HCEC 1CT (cell line): ENCODE data around the gene ZNF17.
"Not testable (repeated sequence)": the region's sequence is repeated elsewhere in the genome, so short reads cannot be mapped to it uniquely, and the experiment has no call there.

Experiments used
- DNase-seq: peaks from one replicate; pipeline ENCODE4 v3.0.0-alpha.2; 2017

The ZNF17 gene

DNA sequence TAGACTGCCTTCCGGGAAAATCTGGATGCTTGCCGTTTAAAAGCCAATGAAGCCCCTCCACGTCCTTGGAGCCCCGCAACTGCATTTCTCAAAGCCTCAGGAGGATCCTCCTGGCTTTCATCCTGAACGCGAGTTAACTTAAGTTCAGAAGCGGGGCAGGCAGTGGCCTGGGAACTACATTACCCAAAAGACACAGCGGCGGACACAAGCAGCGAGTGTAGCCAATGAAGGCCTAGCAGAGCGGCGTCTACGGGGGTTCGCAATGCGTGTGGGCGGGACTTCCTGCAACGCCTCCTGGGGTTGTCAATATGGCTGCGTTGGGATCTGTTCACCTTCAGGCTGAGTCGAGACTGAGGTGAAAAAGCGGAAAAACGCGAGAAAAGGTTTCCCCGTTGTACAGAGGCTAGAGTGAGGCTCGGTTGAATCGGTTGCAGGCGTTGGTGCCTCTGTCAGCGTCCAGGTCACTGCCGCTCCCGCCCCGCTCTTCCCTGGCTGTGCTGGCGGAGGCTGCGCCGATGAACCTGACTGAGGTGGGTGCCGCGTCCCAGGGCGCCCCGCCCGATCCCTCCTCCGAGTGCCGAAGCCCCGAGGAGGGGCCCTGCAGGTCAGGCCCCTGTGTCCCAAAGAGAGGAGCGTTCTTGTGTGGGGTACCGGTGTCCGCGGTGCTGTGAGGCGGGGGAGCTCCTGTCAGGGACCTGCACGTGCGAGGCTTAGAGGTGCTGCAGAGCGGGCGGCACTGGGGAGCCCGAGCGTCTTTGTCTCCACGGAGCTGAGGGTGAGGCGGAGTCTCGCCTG lies at the start of gene ZNF17:
Gene ZNF17, plus strand, starts transcription at position 285 of the 795 bp plus-strand sequence. CDS start 2,455 bp downstream, outside the sequence.
- DNase-seq, result peak; percentile 94

DNA sequence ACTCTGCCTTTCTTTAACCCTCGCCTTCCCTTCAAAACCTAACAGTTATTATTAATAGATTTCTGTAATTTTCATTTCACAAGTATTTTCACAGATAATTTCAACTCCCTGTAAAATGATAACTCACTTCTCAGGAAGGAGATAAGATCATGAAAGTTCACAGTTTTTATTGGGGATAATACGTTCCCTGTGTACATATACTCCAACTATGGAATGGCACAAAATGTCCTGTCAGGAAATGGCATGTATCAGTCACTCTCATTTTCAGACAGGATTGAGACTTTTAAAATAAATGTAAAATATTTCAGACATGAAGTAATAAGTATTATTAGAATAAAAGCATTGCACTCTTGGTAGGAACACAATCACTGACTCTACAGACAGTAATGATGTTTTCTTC lies 48.5 kb upstream of the ZNF17 start:
- DNase-seq, result no peak

DNA sequence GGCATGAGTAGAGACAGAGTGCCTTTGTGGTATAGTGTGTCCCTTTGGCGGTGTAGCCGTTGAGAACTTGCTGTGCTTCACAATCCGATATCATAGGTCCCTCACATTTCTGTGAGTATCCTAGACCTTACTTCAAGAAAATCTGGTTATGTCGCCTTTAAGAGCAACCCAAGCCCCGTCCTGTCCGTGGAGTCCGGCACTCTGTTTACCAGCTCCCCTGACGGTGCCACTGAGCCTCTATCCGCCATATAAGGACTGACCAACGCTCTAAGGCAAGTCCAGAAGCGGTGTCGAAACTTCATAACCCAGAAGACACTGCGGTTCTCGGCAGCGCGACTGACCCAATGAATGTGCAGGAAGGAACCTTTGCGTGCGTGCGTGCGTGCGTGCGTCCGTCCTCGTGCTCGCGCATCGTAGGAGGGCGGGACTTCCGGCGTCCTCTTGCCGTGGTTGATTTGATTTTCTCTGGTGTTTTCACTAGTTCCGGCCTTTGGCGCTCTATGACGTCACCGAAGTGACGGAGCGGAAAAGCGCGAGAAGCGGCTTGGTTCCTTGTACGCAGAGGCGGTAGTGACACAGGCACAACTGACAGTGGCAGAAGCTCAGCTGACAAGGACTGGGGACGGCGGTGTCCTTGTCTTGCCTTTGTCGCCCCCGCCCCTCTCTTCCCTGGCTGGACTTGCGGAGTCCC lies 47.8 kb upstream of the ZNF17 start, which contains the start of the genes TRAPPC2B and ZNF547:
Gene TRAPPC2B, plus strand, starts transcription at position 555 of the 691 bp plus-strand sequence. CDS start 1,283 bp downstream, outside the sequence.
Gene ZNF547, plus strand, starts transcription at position 555 of the 691 bp plus-strand sequence. CDS start 5,005 bp downstream, outside the sequence.
- peak; percentile 99 for DNase-seq

DNA sequence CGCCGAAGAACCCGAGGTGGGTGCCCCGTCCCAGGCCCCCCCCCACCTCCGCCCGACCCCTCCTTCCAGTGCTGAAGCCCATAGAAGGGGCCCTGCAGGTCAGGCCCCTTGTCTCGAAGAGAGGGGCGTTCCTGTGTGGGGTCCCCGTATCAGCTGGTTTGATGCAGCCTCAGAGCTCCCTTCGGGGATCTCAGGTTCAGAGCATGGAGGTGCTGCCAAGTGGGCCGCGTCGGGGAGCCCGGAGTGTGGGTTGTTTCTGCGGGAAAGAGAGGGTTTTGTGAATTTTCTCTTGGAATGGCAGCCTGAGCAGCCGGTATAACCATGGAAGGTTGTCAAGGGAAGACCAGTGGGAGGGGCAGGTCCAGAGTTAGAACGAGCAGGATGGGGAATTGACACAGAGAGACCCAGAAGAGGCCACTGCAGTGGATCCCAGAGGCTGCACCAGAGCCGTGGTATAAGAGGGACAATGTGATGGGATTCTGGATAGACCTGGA lies 47.2 kb upstream of the ZNF17 start:
- no peak for DNase-seq

DNA sequence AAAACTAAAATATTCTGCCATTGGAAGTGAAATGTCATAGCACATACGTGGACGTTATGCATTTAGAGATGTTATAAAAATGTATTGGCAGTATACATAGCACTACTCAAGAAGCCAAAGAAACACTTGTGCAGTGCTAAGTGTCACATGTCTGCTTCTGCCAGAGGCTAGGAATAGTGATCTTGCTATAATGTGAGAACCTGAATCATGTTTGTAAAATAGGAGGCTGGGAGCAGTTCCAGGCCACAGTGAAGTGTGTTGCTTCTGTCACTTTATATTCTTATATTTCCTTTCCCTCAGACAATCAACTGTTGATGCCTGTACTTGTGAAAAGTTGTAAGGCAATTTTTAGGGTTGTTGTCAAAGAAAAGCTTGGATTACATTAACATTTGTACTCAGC lies 44.2 kb upstream of the ZNF17 start:
- no peak for DNase-seq

DNA sequence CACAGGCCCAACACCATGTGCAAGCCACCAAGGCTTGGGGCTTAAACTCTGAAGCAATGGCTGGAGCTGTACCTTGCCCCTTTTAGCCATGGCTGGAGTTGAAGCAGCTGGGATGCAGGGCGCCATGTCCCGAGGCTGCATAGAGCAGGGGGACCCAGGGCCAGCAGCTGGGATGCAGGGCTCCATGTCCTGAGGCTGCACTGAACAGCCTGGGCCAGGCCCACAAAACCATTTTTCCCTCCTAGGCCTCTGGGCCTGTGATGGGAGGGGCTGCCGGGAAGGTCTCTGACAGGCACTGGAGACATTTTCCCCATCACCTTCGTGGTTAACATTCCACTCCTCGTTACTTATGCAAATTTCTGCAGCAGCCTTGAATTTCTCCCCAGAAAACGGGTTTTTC lies 36.8 kb upstream of the ZNF17 start:
- no peak for DNase-seq

DNA sequence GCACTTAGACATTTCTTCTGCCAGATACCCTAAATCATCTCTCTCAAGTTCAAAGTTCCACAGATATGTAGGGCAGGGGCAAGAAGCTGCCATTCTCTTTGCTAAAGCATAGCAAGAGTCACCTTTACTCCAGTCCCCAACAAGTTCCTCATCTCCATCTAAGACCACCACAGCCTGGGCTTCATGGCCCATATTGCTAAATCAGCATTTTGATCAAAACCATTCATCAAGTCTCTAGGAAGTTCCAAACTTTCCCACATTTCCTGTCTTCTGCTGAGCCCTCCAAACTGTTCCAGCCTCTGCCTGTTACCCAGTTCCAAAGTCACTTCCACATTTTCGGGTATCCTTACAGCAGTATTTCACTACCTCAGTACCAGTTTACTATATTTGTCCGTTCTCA lies 36.3 kb upstream of the ZNF17 start:
- DNase-seq, result not testable (repeated sequence)

DNA sequence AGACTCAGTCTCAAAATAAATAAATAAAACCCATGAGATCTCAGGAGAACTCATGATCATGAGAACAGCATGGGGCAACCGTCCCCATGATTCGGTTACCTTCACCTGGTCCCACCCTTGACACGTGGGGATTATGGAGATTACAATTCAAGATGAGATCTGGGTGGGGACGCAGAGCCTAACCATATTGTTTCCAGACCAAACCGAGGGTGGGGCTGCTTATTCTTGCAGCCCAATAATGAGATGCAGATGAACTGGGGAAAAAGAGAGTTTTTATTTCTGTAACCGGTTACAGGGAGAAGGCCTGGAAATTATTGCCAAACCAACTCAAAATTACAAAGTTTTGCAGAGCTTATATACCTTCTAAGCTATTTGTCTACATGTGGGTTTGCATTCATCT lies 34.8 kb upstream of the ZNF17 start:
- no peak for DNase-seq

DNA sequence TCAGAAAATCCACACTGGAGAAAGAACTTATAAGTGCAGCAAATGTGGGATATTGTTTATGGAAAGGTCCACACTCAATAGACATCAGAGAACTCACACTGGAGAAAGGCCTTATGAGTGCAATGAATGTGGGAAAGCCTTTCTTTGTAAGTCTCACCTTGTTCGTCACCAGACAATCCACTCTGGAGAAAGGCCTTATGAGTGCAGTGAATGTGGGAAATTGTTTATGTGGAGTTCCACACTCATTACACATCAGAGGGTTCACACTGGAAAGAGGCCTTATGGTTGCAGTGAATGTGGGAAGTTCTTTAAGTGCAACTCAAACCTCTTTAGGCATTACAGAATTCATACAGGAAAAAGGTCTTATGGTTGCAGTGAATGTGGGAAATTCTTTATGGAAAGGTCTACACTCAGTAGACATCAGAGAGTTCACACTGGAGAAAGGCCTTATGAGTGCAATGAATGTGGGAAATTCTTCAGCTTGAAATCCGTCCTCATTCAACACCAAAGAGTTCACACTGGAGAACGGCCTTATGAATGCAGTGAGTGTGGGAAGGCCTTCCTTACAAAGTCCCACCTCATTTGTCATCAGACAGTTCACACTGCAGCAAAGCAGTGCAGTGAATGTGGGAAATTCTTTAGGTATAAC lies 33.3 kb upstream of the ZNF17 start:
- DNase-seq, result no peak

DNA sequence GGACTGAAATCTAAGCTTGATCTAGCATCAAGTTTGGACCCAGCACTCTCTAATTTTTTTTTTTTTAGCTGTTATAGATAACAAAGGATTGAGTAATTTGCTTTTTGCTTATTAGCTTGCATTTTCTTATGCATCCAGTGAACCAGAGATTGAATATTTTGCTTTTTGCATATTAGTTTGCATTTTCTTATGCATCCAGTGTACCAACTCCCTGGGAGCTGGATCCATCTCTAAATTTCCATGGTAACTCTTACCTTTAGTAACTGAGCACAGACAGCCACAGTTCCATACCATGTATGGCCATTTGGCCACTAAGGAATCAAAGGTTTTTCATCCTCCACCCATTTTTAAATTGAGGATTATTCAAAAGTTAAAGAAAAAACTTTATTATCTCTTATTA lies 30.0 kb upstream of the ZNF17 start:
- DNase-seq, result no peak

DNA sequence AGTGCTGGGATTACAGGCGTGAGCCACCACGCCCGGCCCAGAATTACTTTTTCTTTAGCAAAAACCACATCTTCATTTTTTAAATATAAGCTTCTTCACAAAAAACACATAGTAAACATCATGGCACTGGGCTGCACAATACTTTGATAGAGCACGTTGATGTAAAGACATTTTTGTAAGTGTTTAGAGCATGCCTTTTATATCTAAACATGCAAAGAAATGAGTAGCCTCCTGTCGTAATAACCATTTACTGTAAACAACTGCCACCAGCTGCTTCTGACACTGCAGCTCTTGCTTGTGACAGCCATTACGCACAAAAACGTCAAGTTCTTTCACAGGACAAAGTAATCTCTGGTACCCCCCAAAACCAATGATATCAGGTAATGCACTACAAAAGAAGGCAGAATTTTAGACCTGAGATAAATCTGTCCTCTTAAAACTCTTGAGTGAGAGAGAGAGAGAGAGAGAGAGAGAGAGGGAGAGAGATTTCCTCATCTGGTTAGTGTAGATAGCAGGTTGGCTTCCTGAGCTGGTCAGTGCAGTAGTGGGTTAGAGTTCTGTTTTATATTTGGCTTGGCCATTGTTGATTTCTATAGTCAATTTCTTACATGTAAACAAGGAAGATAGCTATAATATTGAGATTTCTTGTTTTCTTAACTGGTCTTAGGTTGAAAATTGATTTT lies 28.0 kb upstream of the ZNF17 start:
- DNase-seq, result no peak

DNA sequence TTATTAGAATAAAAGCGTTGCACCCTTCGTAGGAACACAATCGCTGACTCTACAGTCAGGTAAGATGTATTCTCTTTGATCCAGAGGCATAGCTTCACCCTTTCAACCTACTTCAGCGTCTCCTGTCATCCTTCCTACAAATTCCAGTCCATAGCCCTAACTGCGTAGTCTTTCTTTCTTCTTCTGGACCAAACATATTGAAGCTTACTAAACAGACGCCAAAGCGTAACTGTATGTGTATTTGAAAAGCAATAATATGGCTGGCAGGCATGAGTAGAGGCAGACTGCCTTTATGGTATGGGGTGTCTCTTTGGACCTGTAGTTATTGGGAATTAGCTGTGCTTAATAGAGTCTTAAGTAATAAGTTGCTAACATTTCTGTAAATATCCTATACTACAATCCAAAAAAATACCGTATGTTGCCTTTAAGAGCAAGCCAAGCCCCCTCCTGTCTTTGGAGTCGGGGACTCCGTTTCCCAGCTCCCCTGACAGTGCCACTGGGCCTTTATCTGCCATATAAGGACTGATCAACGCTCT lies 21.7 kb upstream of the ZNF17 start:
- DNase-seq, result no peak

DNA sequence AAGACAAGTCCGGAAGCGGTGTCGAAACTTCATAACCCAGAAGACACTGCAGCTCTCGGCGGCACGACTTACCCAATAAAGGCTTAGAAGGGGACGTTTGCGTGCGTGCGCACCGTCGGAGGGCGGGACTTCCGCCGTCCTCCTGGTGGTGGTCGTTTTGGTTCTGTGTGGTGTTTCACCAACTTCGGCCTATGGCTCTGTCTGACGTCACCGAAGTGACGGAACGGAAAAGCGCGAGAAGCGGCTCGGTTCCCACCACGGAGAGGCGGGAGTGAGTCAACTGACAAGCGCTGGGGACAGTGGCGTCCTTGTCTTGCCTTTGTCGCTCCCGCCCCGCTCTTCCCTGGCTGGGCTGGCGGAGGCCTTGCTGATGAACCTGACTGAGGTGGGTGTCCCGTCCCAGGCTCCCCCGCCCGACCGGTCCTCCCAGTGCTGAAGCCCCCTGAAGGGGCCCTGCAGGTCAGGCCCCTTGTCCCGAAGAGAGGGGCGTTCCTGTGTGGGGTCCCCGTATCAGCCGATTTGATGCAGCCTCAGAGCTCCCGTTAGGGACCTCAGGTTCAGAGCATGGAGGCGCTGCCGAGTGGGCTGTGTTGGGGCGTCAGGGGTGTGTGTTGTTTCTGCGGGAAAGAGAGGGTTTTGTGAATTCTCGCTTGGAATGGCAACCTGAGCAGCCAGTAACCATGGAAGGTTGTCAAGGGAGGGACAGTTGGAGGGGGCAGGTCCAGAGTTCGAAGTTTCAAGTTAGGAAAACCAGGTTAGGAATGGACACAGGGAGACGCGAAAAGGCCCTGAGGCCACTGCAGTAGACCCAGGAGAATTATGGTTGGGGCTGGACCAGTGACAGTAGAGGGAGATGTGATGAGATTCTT lies 21.0 kb upstream of the ZNF17 start, which contains the start of gene ZNF548:
Gene ZNF548, plus strand, starts transcription at position 125 of the 869 bp plus-strand sequence. Its CDS starts 246 bp downstream, at position 371.
- peak; percentile 99 for DNase-seq

DNA sequence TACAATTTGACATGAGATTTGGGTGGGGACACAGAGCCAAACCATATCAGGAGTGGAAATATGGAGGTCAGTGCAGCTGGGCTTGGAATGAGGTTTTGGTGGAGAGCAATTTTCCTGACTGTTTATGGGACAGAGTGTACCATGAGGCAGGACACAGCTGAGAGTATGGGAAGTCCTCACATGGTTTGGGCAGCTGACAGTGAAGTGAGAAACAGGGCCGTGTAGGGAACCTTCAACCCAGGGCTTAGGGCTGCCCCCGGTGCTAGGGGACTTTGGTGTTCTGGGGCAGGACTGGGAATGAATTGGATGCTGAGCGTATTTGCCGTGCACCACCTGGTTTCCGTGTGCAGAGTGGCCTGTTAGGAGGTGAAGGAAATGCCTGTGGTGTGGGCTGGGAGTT lies 15.3 kb upstream of the ZNF17 start:
- no peak for DNase-seq

DNA sequence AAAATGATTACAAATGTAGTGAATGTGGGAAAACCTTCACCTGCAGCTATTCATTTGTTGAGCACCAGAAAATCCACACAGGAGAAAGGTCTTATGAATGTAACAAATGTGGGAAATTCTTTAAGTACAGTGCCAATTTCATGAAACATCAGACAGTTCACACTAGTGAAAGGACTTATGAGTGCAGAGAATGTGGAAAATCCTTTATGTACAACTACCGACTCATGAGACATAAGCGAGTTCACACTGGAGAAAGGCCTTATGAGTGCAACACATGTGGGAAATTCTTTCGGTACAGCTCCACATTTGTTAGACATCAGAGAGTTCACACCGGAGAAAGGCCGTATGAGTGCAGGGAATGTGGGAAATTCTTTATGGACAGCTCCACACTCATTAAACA lies 12.1 kb upstream of the ZNF17 start:
- DNase-seq, result no peak

DNA sequence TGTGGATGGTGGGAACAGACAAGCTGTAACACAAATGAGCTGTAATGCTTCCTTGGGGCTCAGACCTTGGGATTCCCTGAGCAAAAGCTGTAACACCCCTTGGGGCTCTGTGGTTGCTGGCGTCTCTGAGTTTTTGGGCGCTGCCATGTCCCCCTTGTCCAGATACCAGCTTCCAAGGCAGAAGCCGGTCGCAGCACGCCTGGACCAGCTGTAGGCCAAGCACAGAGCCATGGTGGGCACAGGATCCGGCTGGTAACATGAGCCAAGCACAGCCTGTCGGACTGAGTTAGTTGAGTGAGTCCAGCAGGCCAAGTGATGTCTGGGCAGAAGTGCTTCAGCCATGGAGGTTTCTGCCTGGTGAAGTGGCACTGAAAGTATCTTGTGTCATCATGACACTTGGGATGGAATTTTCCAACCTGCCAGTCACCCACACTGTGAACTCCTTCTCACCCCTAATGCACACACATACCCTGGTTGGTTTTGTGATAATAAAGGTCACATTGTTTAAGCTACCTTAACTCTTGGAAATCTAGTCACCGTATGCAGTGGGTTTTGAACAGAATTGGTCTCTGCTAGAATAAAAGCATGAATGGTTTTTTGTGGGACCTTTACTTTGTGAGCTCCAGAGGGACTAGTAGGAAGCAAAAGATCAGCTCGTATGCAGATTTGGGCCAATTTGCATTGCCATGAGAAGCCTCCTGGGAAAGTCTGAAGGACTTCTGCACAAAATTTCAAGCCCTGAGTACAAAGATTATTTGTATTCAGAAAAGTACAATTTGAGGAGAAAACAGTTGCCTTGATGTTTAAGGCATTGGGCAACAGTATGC lies 7.0 kb upstream of the ZNF17 start:
- no peak for DNase-seq

DNA sequence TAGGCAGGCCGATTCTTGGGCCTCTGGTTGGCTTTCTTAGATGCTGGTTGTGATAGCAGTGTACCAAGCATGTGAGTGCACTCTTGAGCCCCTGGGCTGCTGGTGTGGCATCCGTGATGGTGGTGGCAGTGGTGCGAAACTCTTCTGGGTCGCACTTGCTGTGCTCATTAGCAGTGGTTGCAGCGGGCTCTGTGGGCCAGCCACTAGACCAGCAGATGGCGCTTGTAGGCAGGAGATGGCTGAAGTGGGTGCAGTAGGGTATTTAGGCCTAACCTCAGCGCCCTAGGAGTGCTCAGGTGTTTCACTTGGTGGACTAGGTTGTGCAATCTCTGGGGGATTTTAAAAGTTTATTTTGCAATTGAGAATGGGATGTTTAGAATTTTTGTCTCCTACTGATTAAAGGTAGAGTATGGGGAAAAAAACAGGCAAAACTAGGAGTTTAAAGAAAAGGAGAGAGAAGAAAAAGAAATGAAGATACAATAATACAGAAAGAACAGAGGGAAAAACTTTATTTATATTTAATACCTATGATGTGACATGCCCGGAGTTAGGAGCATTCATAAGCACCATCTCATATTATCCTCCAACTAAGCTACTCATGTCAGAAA lies 4.3 kb upstream of the ZNF17 start:
- DNase-seq, result peak; percentile 32

DNA sequence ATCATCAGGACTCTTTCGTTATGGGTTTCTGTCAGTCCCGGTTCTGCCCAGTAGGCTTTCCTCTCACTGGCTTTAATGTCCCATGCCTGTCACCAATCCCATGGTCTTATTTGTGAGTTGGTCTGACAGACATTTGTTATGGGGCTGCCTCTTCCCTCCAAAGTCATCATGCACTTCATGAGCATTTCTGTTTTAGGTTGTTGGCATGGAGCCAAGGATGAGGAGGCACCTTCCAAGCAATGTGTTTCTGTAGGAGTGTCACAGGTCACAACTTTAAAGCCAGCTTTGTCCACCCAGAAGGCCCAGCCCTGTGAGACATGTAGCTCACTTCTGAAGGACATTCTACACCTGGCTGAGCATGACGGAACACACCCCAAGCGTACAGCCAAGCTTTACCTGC lies 8.5 kb downstream of the ZNF17 start:
- no peak for DNase-seq

DNA sequence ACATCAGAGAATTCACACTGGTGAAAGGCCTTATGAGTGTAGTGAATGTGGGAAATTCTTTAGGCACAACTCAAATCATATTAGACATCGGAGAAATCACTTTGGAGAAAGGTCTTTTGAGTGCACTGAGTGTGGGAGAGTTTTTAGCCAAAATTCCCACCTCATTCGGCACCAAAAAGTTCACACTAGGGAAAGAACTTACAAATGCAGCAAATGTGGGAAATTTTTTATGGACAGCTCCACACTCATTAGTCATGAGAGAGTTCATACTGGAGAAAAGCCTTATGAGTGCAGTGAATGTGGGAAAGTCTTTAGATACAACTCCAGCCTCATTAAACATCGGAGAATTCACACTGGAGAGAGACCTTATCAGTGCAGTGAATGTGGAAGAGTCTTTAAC lies 10.1 kb downstream of the ZNF17 start:
- DNase-seq, result no peak
